ENCODE results near the gene SYTL2. TPM values are rescaled to one million over a fixed set of nuclear protein-coding genes. Genes with fewer than 3 reads are reported as not detected.
A peak's percentile ranks its signal among the peaks of the same experiment; 100 is the strongest.

SYTL2 gene
- total RNA-seq, 4 donors from 2014 or later, result 140 to 1,280 (median 344) TPM

DNA sequence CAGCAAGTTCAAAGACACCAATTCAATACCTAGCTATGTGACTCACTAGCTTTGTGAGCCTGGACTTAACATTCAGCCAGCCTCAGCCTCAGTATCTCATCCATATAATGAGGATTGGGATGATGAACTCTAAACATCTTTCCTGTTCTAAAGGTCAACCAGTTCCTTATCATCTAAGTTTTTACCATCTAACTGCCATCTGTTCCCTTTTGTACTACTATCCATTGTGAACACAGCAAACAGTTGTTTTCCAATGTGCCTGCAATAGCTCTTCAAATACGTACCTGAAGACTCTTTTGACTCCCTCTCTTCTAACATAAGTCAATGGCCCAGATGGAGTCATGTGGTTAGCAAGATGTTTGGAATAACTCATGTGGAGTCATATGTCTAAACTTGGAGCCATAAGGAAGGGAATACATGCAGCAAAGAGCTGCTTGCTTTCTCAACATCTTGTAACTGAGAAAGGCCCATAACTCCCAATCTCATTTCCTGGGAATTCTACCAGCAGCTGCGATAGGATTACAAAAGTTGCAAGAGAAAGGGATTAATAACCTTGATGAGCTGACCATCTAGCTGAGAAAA is 19.4 kb downstream of the SYTL2 start:
- no peaks in the 10 kb centered on the region for H3K27me3 ChIP-seq
- no peak for DNase-seq
- in situ Hi-C loops (cut with MboI; ENCODE audit: low pct_ligation_motif_present in 1 of 4, low pct_unique_long_range_greater_than_20kb in 1 of 4, low sequenced_read_pairs in 3 of 4) (no loop called here), intact Hi-C loops (cut with DNase I; ENCODE audit: low total_unique reads) (no loop called here)
- H3K4me3 ChIP-seq, result no peak overlapping the region
- TF ChIP-seq POLR2A (IDR thresholded peaks at IDR 0.05) (no peak), POLR2AphosphoS5 (IDR thresholded peaks at IDR 0.05) (peak in 2 of 3 donors; percentile 21 to 57), EP300 (IDR thresholded peaks at IDR 0.05; ENCODE audit: low read depth) (no peak)
- TF ChIP-seq, protein P1, sequence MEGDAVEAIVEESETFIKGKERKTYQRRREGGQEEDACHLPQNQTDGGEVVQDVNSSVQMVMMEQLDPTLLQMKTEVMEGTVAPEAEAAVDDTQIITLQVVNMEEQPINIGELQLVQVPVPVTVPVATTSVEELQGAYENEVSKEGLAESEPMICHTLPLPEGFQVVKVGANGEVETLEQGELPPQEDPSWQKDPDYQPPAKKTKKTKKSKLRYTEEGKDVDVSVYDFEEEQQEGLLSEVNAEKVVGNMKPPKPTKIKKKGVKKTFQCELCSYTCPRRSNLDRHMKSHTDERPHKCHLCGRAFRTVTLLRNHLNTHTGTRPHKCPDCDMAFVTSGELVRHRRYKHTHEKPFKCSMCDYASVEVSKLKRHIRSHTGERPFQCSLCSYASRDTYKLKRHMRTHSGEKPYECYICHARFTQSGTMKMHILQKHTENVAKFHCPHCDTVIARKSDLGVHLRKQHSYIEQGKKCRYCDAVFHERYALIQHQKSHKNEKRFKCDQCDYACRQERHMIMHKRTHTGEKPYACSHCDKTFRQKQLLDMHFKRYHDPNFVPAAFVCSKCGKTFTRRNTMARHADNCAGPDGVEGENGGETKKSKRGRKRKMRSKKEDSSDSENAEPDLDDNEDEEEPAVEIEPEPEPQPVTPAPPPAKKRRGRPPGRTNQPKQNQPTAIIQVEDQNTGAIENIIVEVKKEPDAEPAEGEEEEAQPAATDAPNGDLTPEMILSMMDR (IDR thresholded peaks at IDR 0.05), result no peak
- peak overlapping the region; percentile 50 to 74 (median 67) for H3K27ac ChIP-seq
- H3K36me3 ChIP-seq, result no peaks in the 10 kb centered on the region
- peaks cover 0 to 75% (median 39%) of the 10 kb centered on the region in 4 donors for H3K4me1 ChIP-seq
- 33 to 66% methylated on average over 1 to 2 of the region's 2 CpGs for WGBS, 2 donors (ENCODE audit: low coverage in 1 of 2)
- H3K9me3 ChIP-seq, result no peaks in the 10 kb centered on the region

- H3K27ac ChIP-seq, result peak overlapping the region; percentile 55 to 78 (median 70)
- no peak overlapping the region for H3K4me3 ChIP-seq
- DNase-seq, result peak; percentile 54
- WGBS, 2 donors (ENCODE audit: low coverage in 1 of 2), result 51 to 64% methylated on average over 3 of the region's 3 CpGs
- peak in 2 of 3 donors; percentile 53 for TF ChIP-seq POLR2AphosphoS5 (IDR thresholded peaks at IDR 0.05)
- TF ChIP-seq POLR2A (IDR thresholded peaks at IDR 0.05), result peak; percentile 36
- no peak for TF ChIP-seq EP300 (IDR thresholded peaks at IDR 0.05; ENCODE audit: low read depth)
- TF ChIP-seq, protein P1 (IDR thresholded peaks at IDR 0.05), result no peak
- in situ Hi-C loops (cut with MboI; ENCODE audit: low pct_ligation_motif_present in 1 of 4, low pct_unique_long_range_greater_than_20kb in 1 of 4, low sequenced_read_pairs in 3 of 4) (no loop called here), intact Hi-C loops (cut with DNase I; ENCODE audit: low total_unique reads) (loop anchor here (1.0 kb wide), 1 partner anchor 46 kb away; no protein-coding TSS in a partner anchor)
- H3K27me3 ChIP-seq, result no peaks in the 10 kb centered on the region
- H3K36me3 ChIP-seq, result no peaks in the 10 kb centered on the region
- H3K4me1 ChIP-seq, result peaks cover 0 to 56% (median 31%) of the 10 kb centered on the region in 4 donors
- no peaks in the 10 kb centered on the region for H3K9me3 ChIP-seq
Observed at GRCh38 chr11:85787809-85788760, 22.9 kb downstream of the SYTL2 start.

DNA sequence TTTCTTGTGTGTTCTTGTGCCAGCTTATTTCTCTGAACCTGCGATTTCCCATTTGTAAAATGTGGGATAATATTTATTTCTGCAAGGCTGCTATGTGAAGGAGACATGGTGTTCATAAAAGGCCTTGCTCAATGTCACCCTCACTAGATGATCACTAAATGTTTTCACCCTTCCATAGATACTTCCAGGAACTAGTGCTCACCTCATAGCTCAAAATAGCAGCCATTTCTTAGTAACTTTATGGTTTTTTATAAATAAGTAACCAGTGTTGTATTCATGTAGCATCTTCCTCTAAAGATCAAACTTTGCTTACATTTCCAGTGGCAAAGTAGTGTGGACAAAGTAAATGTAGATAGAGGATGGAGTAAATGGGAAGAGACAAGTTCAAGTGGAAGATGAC is 23.8 kb downstream of the SYTL2 start:
- in situ Hi-C loops (cut with MboI; ENCODE audit: low pct_ligation_motif_present in 1 of 4, low pct_unique_long_range_greater_than_20kb in 1 of 4, low sequenced_read_pairs in 3 of 4), result no loop called here
- TF ChIP-seq, protein P1 (IDR thresholded peaks at IDR 0.05), result no peak
- no peak for TF ChIP-seq POLR2A (IDR thresholded peaks at IDR 0.05)
- no peak for TF ChIP-seq EP300 (IDR thresholded peaks at IDR 0.05; ENCODE audit: low read depth)
- TF ChIP-seq POLR2AphosphoS5 (IDR thresholded peaks at IDR 0.05), result no peak
- Histone ChIP-seq H3K9me3 (no peaks in the 10 kb centered on the region), H3K4me1 (peaks cover 0 to 53% (median 30%) of the 10 kb centered on the region in 4 donors), H3K27ac (peak overlapping the region; percentile 55 to 78 (median 70)), H3K36me3 (no peaks in the 10 kb centered on the region), H3K27me3 (no peaks in the 10 kb centered on the region), H3K4me3 (no peak overlapping the region)
- 73 to 80% methylated on average over 1 of the region's 1 CpG for whole genome bisulfite sequencing, 2 donors (ENCODE audit: low coverage in 1 of 2)
- intact Hi-C loops (cut with DNase I; ENCODE audit: low total_unique reads), result no loop called here
- DNase-seq, result no peak
